Trophoblast cell (in vitro differentiated cells and primary cell): ENCODE results near the gene RAB10.

Source experiments
- DNase-seq, 2 donors: peaks; one replicate each; pipeline ENCODE4 v3.0.0-alpha.2; 2016
- H2AFZ ChIP-seq: 2 replicates; pipeline ENCODE4 v1.6.1; 2013; ENCODE audit warnings: low read length, moderate library complexity, mild to moderate bottlenecking; ENCODE audit not compliant: insufficient read depth, poor library complexity
- H2AK5ac ChIP-seq: 2 replicates; pipeline ENCODE4 v1.6.1; 2013; ENCODE audit warnings: mild to moderate bottlenecking, low read length
- H2BK120ac ChIP-seq: 2 replicates; pipeline ENCODE4 v1.6.1; 2013; ENCODE audit warnings: low read length, mild to moderate bottlenecking, moderate library complexity; ENCODE audit not compliant: insufficient read depth, poor library complexity
- H2BK12ac ChIP-seq: 2 replicates; pipeline ENCODE4 v1.6.1; 2013; ENCODE audit warnings: mild to moderate bottlenecking, low read length, moderate library complexity
- H2BK5ac ChIP-seq: 2 replicates; pipeline ENCODE4 v1.6.1; 2013; ENCODE audit warnings: low read length, low read depth, moderate library complexity, mild to moderate bottlenecking; ENCODE audit not compliant: poor library complexity
- H3K14ac ChIP-seq: 2 replicates; pipeline ENCODE4 v1.6.1; 2013; ENCODE audit warnings: mild to moderate bottlenecking, low read length
- H3K18ac ChIP-seq: 2 replicates; pipeline ENCODE4 v1.6.1; 2013; ENCODE audit warnings: mild to moderate bottlenecking, low read length
- H3K23ac ChIP-seq: 2 replicates; pipeline ENCODE4 v1.6.1; 2013; ENCODE audit warnings: low read length
- H3K27ac ChIP-seq: 2 replicates; pipeline ENCODE4 v1.5.1; 2013; ENCODE audit warnings: low read depth, mild to moderate bottlenecking, inconsistent platforms, low read length, moderate library complexity
- H3K27me3 ChIP-seq: 2 replicates; pipeline ENCODE4 v1.6.1; 2013; ENCODE audit warnings: inconsistent platforms, mild to moderate bottlenecking, low read length, moderate library complexity; ENCODE audit not compliant: insufficient read depth
- H3K36me3 ChIP-seq, 2 experiments: 1 replicate in 1 of 2; 2 replicates in 1 of 2; pipeline ENCODE4 v1.6.1; 2013; ENCODE audit warnings: low read length in 2 of 2, mild to moderate bottlenecking in 2 of 2, moderate library complexity in 1 of 2; ENCODE audit not compliant: insufficient read depth in 2 of 2, control insufficient read depth in 1 of 2
- H3K4ac ChIP-seq: 2 replicates; pipeline ENCODE4 v1.6.1; 2013; ENCODE audit warnings: low read depth, mild to moderate bottlenecking, low read length, moderate library complexity
- H3K4me1 ChIP-seq, 2 experiments: 1 replicate in 1 of 2; 2 replicates in 1 of 2; pipeline ENCODE4 v1.6.1; 2013; ENCODE audit warnings: low read length in 2 of 2, mild to moderate bottlenecking in 2 of 2, moderate library complexity in 1 of 2; ENCODE audit not compliant: insufficient read depth in 2 of 2, control insufficient read depth in 1 of 2
- H3K4me2 ChIP-seq: 2 replicates; pipeline ENCODE4 v1.6.1; 2013; ENCODE audit warnings: inconsistent platforms, mild to moderate bottlenecking, low read length, moderate library complexity
- H3K4me3 ChIP-seq: 2 replicates; pipeline ENCODE4 v1.5.1; 2013; ENCODE audit warnings: mild to moderate bottlenecking, low read depth, low read length, inconsistent platforms
- H3K79me1 ChIP-seq: one replicate; pipeline ENCODE4 v1.6.1; 2013; ENCODE audit warnings: low read length
- H3K79me2 ChIP-seq: 2 replicates; pipeline ENCODE4 v1.6.1; 2013; ENCODE audit warnings: low read length, mild to moderate bottlenecking; ENCODE audit not compliant: control insufficient read depth, insufficient read depth, poor library complexity
- H3K9ac ChIP-seq: 2 replicates; pipeline ENCODE4 v1.6.1; 2013; ENCODE audit warnings: mild to moderate bottlenecking, low read length
- H3K9me3 ChIP-seq: 2 replicates; pipeline ENCODE4 v1.6.1; 2013; ENCODE audit warnings: low read depth, mild to moderate bottlenecking, control low read depth, inconsistent platforms, low read length; ENCODE audit not compliant: insufficient read depth
- H4K12ac ChIP-seq: 2 replicates; pipeline ENCODE4 v1.6.1; 2013; ENCODE audit warnings: low read depth, mild to moderate bottlenecking, low read length, moderate library complexity
- H4K8ac ChIP-seq: 2 replicates; pipeline ENCODE4 v1.6.1; 2013; ENCODE audit warnings: low read depth, mild to moderate bottlenecking, low read length, moderate library complexity
- H4K91ac ChIP-seq: one replicate; pipeline ENCODE4 v1.6.1; 2013; ENCODE audit warnings: low read depth, mild to moderate bottlenecking, low read length, moderate library complexity
- WGBS: extraction: QIAGEN DNeasy Blood & Tissue Kit; methylation state at CpG from one replicate; pipeline ENCODE4 v1.1.7; 2013; ENCODE audit warnings: missing lambda C conversion rate; ENCODE audit not compliant: insufficient read length, insufficient coverage; ENCODE audit errors: extremely low coverage; 5-methylcytosine and 5-hydroxymethylcytosine counted together

Gene RAB10

GRCh38 chr2:26067980-26068507, 34.2 kb downstream of the RAB10 start:
- Histone ChIP-seq H2AK5ac (no peak overlapping the region), H3K9me3 (no peaks in the 10 kb centered on the region), H3K4me1 (peaks cover 0 to 2% of the 10 kb centered on the region in 2 experiments), H4K8ac (peak overlapping the region; percentile 38), H3K14ac (no peak overlapping the region), H2BK5ac (no peak overlapping the region), H3K36me3 (peaks cover 5 to 9% of the 10 kb centered on the region in 2 experiments), H4K91ac (no peak overlapping the region), H3K27me3 (no peaks in the 10 kb centered on the region), H2BK120ac (peak overlapping the region; percentile 66), H2AFZ (no peak overlapping the region), H3K79me1 (peaks cover 2% of the 10 kb centered on the region), H3K79me2 (peaks cover 8% of the 10 kb centered on the region), H3K4me2 (no peak overlapping the region), H3K4ac (peak overlapping the region; percentile 89), H3K18ac (no peak overlapping the region), H3K27ac (no peak overlapping the region), H2BK12ac (peak overlapping the region; percentile 49), H3K4me3 (no peak overlapping the region), H3K9ac (no peak overlapping the region), H3K23ac (no peak overlapping the region), H4K12ac (peak overlapping the region; percentile 62)
- DNase-seq, result no peak
- WGBS, result no CpG with 5 or more reads among the region's 3 CpGs

GRCh38 chr2:26068602-26069298, 34.9 kb downstream of the RAB10 start:
- H3K36me3 ChIP-seq, result peaks cover 5 to 7% of the 10 kb centered on the region in 2 experiments
- H3K79me2 ChIP-seq, result peaks cover 8% of the 10 kb centered on the region
- no peak overlapping the region for H2BK120ac ChIP-seq
- no peak overlapping the region for H4K12ac ChIP-seq
- H4K8ac ChIP-seq, result no peak overlapping the region
- no CpG with 5 or more reads among the region's 4 CpGs for WGBS
- no peak overlapping the region for H3K4me2 ChIP-seq
- H3K4me3 ChIP-seq, result no peak overlapping the region
- H3K9ac ChIP-seq, result no peak overlapping the region
- no peak overlapping the region for H2AK5ac ChIP-seq
- no peak overlapping the region for H2BK5ac ChIP-seq
- no peak overlapping the region for H2BK12ac ChIP-seq
- peaks cover 2% of the 10 kb centered on the region for H3K79me1 ChIP-seq
- H3K4ac ChIP-seq, result peak overlapping the region; percentile 69
- H3K9me3 ChIP-seq, result no peaks in the 10 kb centered on the region
- H3K27ac ChIP-seq, result no peak overlapping the region
- peaks cover 0 to 2% of the 10 kb centered on the region in 2 experiments for H3K4me1 ChIP-seq
- no peaks in the 10 kb centered on the region for H3K27me3 ChIP-seq
- H3K14ac ChIP-seq, result no peak overlapping the region
- no peak overlapping the region for H4K91ac ChIP-seq
- no peak overlapping the region for H3K18ac ChIP-seq
- DNase-seq, result peak; percentile 8 to 58
- H2AFZ ChIP-seq, result no peak overlapping the region
- no peak overlapping the region for H3K23ac ChIP-seq

- Histone ChIP-seq H3K18ac (no peak overlapping the region), H2BK12ac (no peak overlapping the region), H3K14ac (no peak overlapping the region), H3K23ac (no peak overlapping the region), H4K91ac (no peak overlapping the region), H2BK5ac (no peak overlapping the region), H3K79me1 (peaks cover 2% of the 10 kb centered on the region), H3K4me1 (peaks cover 0 to 2% of the 10 kb centered on the region in 2 experiments), H2AFZ (no peak overlapping the region), H3K4ac (peak overlapping the region; percentile 27), H2AK5ac (no peak overlapping the region), H3K27me3 (no peaks in the 10 kb centered on the region), H3K27ac (no peak overlapping the region), H4K12ac (no peak overlapping the region), H2BK120ac (no peak overlapping the region), H3K4me2 (no peak overlapping the region), H3K4me3 (no peak overlapping the region), H3K9ac (no peak overlapping the region), H3K36me3 (peaks cover 0 to 2% of the 10 kb centered on the region in 2 experiments), H3K9me3 (no peaks in the 10 kb centered on the region), H3K79me2 (peaks cover 4% of the 10 kb centered on the region), H4K8ac (no peak overlapping the region)
- no peak for DNase-seq
Measured at GRCh38 chr2:26070730-26071129, 36.8 kb downstream of the RAB10 start.

GRCh38 chr2:26072925-26073768, 39.3 kb downstream of the RAB10 start:
- WGBS, result no CpG with 5 or more reads among the region's 1 CpG

More at GRCh38 chr2:26072925-26073768, 39.3 kb downstream of the RAB10 start:
- Histone ChIP-seq H4K12ac (no peak overlapping the region), H3K4me1 (peaks cover 0 to 3% of the 10 kb centered on the region in 2 experiments), H3K9ac (no peak overlapping the region), H3K4me2 (no peak overlapping the region), H4K91ac (no peak overlapping the region), H3K14ac (no peak overlapping the region), H2BK5ac (no peak overlapping the region), H2BK120ac (no peak overlapping the region), H2BK12ac (no peak overlapping the region), H3K27me3 (no peaks in the 10 kb centered on the region), H3K79me1 (peaks cover under 1% of the 10 kb centered on the region), H2AK5ac (no peak overlapping the region), H3K4me3 (no peak overlapping the region), H3K9me3 (no peaks in the 10 kb centered on the region), H3K27ac (no peak overlapping the region), H4K8ac (no peak overlapping the region), H2AFZ (no peak overlapping the region), H3K18ac (no peak overlapping the region), H3K4ac (peak overlapping the region; percentile 4), H3K79me2 (peaks cover 6% of the 10 kb centered on the region), H3K23ac (no peak overlapping the region), H3K36me3 (no peaks in the 10 kb centered on the region)
- no peak for DNase-seq
